ENCODE results near the gene DLEC1.

Gene DLEC1

GRCh38 chr3:37992271-37993066 is 46.5 kb upstream of the DLEC1 start:
- Histone ChIP-seq H3K79me1 (ENCODE audit: low read length) (no peaks in the 10 kb centered on the region), H3K23ac (ENCODE audit: low read length) (no peak overlapping the region), H3K36me3 (ENCODE audit: control insufficient read depth, insufficient read depth, low read length) (no peaks in the 10 kb centered on the region), H3K18ac (ENCODE audit: low read length) (no peak overlapping the region), H2BK15ac (replicated peaks; ENCODE audit: low read depth) (no peak overlapping the region), H4K8ac (ENCODE audit: low read depth, low read length) (no peak overlapping the region), H3K56ac (ENCODE audit: low read length) (no peak overlapping the region), H3K9ac (ENCODE audit: low read length) (no peak overlapping the region), H3K4ac (ENCODE audit: low read depth, low read length) (no peak overlapping the region), H2BK120ac (ENCODE audit: low read depth, low read length) (no peak overlapping the region), H3K4me2 (ENCODE audit: low read length) (no peak overlapping the region), H3K27me3 (ENCODE audit: insufficient read depth, low read length, poor library complexity) (no peaks in the 10 kb centered on the region), H3K4me3 (ENCODE audit: low read length) (no peak overlapping the region), H3K79me2 (ENCODE audit: control insufficient read depth, insufficient read depth, low read length) (no peaks in the 10 kb centered on the region), H3K4me1 (ENCODE audit: control insufficient read depth, low read depth, low read length) (no peaks in the 10 kb centered on the region), H3K27ac (ENCODE audit: low read depth, low read length) (no peak overlapping the region), H2AK5ac (ENCODE audit: low read length) (no peak overlapping the region), H2BK5ac (ENCODE audit: low read length) (no peak overlapping the region), H4K5ac (ENCODE audit: low read length) (no peak overlapping the region)
- no CpG with 5 or more reads among the region's 9 CpGs for WGBS (ENCODE audit: extremely low coverage, insufficient coverage, low lambda C conversion rate)
- peak; percentile 36 for DNase-seq

GRCh38 chr3:37993067-37993455 is 45.9 kb upstream of the DLEC1 start:
- WGBS (ENCODE audit: extremely low coverage, insufficient coverage, low lambda C conversion rate), result no CpG with 5 or more reads among the region's 8 CpGs
- no peak overlapping the region for H3K18ac ChIP-seq (ENCODE audit: low read length)
- no peak overlapping the region for H3K9ac ChIP-seq (ENCODE audit: low read length)
- no peak overlapping the region for H2BK5ac ChIP-seq (ENCODE audit: low read length)
- H3K4me1 ChIP-seq (ENCODE audit: control insufficient read depth, low read depth, low read length), result peaks cover under 1% of the 10 kb centered on the region
- no peaks in the 10 kb centered on the region for H3K36me3 ChIP-seq (ENCODE audit: control insufficient read depth, insufficient read depth, low read length)
- no peaks in the 10 kb centered on the region for H3K79me2 ChIP-seq (ENCODE audit: control insufficient read depth, insufficient read depth, low read length)
- H3K23ac ChIP-seq (ENCODE audit: low read length), result no peak overlapping the region
- no peak overlapping the region for H4K5ac ChIP-seq (ENCODE audit: low read length)
- no peaks in the 10 kb centered on the region for H3K27me3 ChIP-seq (ENCODE audit: insufficient read depth, low read length, poor library complexity)
- no peaks in the 10 kb centered on the region for H3K79me1 ChIP-seq (ENCODE audit: low read length)
- no peak overlapping the region for H3K56ac ChIP-seq (ENCODE audit: low read length)
- H2BK120ac ChIP-seq (ENCODE audit: low read depth, low read length), result no peak overlapping the region
- H3K27ac ChIP-seq (ENCODE audit: low read depth, low read length), result no peak overlapping the region
- H2AK5ac ChIP-seq (ENCODE audit: low read length), result no peak overlapping the region
- H2BK15ac ChIP-seq (replicated peaks; ENCODE audit: low read depth), result no peak overlapping the region
- no peak overlapping the region for H3K4me3 ChIP-seq (ENCODE audit: low read length)
- DNase-seq, result no peak
- H4K8ac ChIP-seq (ENCODE audit: low read depth, low read length), result no peak overlapping the region
- H3K4me2 ChIP-seq (ENCODE audit: low read length), result no peak overlapping the region
- no peak overlapping the region for H3K4ac ChIP-seq (ENCODE audit: low read depth, low read length)

GRCh38 chr3:37993460-37993819 is 45.6 kb upstream of the DLEC1 start:
- Histone ChIP-seq H3K79me2 (ENCODE audit: control insufficient read depth, insufficient read depth, low read length) (no peaks in the 10 kb centered on the region), H3K18ac (ENCODE audit: low read length) (no peak overlapping the region), H3K79me1 (ENCODE audit: low read length) (no peaks in the 10 kb centered on the region), H3K27me3 (ENCODE audit: insufficient read depth, low read length, poor library complexity) (no peaks in the 10 kb centered on the region), H3K36me3 (ENCODE audit: control insufficient read depth, insufficient read depth, low read length) (no peaks in the 10 kb centered on the region), H3K4me3 (ENCODE audit: low read length) (no peak overlapping the region), H3K27ac (ENCODE audit: low read depth, low read length) (no peak overlapping the region), H3K4me1 (ENCODE audit: control insufficient read depth, low read depth, low read length) (peaks cover 4% of the 10 kb centered on the region), H3K9ac (ENCODE audit: low read length) (peak overlapping the region; percentile 76), H3K23ac (ENCODE audit: low read length) (no peak overlapping the region), H3K56ac (ENCODE audit: low read length) (peak overlapping the region; percentile 29), H2BK5ac (ENCODE audit: low read length) (no peak overlapping the region), H3K4ac (ENCODE audit: low read depth, low read length) (no peak overlapping the region), H2AK5ac (ENCODE audit: low read length) (no peak overlapping the region), H3K4me2 (ENCODE audit: low read length) (no peak overlapping the region), H4K8ac (ENCODE audit: low read depth, low read length) (no peak overlapping the region), H2BK120ac (ENCODE audit: low read depth, low read length) (no peak overlapping the region), H4K5ac (ENCODE audit: low read length) (no peak overlapping the region), H2BK15ac (replicated peaks; ENCODE audit: low read depth) (no peak overlapping the region)
- no CpG with 5 or more reads among the region's 6 CpGs for WGBS (ENCODE audit: extremely low coverage, insufficient coverage, low lambda C conversion rate)
- no peak for DNase-seq

DNA sequence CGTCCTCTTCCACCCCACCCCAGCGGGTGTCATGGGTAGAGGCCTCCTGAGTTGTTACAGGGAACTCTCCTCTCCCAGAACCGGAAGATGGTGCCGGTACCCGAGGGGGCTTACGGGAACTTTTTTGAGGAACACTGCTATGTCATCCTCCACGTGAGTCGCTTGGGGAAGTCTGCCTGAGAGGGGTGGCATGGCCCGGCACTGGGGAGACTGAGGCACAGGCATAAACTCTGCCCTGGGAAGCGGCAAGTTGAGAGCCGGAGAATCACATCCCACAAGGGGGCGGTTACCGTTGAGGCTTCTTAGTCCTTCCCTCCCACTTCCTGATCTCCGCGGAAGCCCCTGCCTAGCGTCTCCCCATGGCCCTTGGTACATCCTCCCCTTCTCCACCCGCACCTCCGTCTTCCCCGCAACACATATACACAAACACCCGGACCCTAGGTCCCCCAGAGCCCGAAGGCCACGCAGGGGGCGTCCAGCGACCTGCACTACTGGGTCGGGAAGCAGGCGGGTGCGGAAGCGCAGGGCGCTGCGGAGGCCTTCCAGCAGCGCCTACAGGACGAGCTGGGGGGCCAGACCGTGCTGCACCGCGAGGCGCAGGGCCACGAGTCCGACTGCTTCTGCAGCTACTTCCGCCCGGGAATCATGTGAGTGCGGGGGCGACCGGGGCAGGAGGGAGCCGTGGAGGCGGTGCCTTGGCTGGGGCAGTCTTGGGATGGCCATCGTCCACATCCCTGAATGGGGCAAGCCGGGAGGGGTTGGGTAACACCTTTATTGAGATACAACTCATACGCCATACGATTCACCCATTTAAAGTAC is 45.0 kb upstream of the DLEC1 start:
- Histone ChIP-seq H3K56ac (ENCODE audit: low read length) (peak overlapping the region; percentile 90), H2BK120ac (ENCODE audit: low read depth, low read length) (no peak overlapping the region), H4K5ac (ENCODE audit: low read length) (no peak overlapping the region), H3K4me3 (ENCODE audit: low read length) (peak overlapping the region; percentile 46), H3K4me1 (ENCODE audit: control insufficient read depth, low read depth, low read length) (peaks cover 6% of the 10 kb centered on the region), H3K27me3 (ENCODE audit: insufficient read depth, low read length, poor library complexity) (no peaks in the 10 kb centered on the region), H3K18ac (ENCODE audit: low read length) (no peak overlapping the region), H2BK15ac (replicated peaks; ENCODE audit: low read depth) (no peak overlapping the region), H3K4ac (ENCODE audit: low read depth, low read length) (no peak overlapping the region), H2BK5ac (ENCODE audit: low read length) (no peak overlapping the region), H4K8ac (ENCODE audit: low read depth, low read length) (no peak overlapping the region), H2AK5ac (ENCODE audit: low read length) (no peak overlapping the region), H3K9ac (ENCODE audit: low read length) (peak overlapping the region; percentile 76), H3K27ac (ENCODE audit: low read depth, low read length) (no peak overlapping the region), H3K4me2 (ENCODE audit: low read length) (peak overlapping the region; percentile 69), H3K36me3 (ENCODE audit: control insufficient read depth, insufficient read depth, low read length) (no peaks in the 10 kb centered on the region), H3K79me2 (ENCODE audit: control insufficient read depth, insufficient read depth, low read length) (no peaks in the 10 kb centered on the region), H3K79me1 (ENCODE audit: low read length) (no peaks in the 10 kb centered on the region), H3K23ac (ENCODE audit: low read length) (peak overlapping the region; percentile 26)
- peak; percentile 78 for DNase-seq
- WGBS (ENCODE audit: extremely low coverage, insufficient coverage, low lambda C conversion rate), result no CpG with 5 or more reads among the region's 49 CpGs

DNA sequence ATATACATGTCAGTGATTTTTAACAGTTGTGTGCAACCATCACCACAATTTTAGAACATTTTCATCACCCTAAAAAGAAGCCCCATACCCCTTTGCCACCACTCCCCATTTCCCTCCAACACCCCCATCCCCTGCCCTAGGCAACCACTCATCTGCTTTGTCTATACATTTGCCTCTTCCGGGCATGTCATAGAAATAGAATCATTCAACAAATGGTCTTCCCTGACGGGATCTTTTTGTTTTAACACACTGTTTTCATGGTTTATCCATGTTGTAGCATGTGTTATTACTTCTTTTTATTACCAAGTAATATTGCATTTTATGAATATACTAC is 44.4 kb upstream of the DLEC1 start:
- no peaks in the 10 kb centered on the region for H3K79me1 ChIP-seq (ENCODE audit: low read length)
- H3K56ac ChIP-seq (ENCODE audit: low read length), result peak overlapping the region; percentile 90
- H3K4me2 ChIP-seq (ENCODE audit: low read length), result peak overlapping the region; percentile 25
- no peak overlapping the region for H2BK5ac ChIP-seq (ENCODE audit: low read length)
- no peak overlapping the region for H2BK120ac ChIP-seq (ENCODE audit: low read depth, low read length)
- H3K18ac ChIP-seq (ENCODE audit: low read length), result no peak overlapping the region
- WGBS (ENCODE audit: extremely low coverage, insufficient coverage, low lambda C conversion rate), result no CpG with 5 or more reads among the region's 2 CpGs
- no peak overlapping the region for H3K4me3 ChIP-seq (ENCODE audit: low read length)
- H2BK15ac ChIP-seq (replicated peaks; ENCODE audit: low read depth), result no peak overlapping the region
- H4K8ac ChIP-seq (ENCODE audit: low read depth, low read length), result no peak overlapping the region
- no peak for DNase-seq
- H3K79me2 ChIP-seq (ENCODE audit: control insufficient read depth, insufficient read depth, low read length), result no peaks in the 10 kb centered on the region
- H3K27ac ChIP-seq (ENCODE audit: low read depth, low read length), result no peak overlapping the region
- H3K36me3 ChIP-seq (ENCODE audit: control insufficient read depth, insufficient read depth, low read length), result no peaks in the 10 kb centered on the region
- no peak overlapping the region for H4K5ac ChIP-seq (ENCODE audit: low read length)
- no peak overlapping the region for H3K4ac ChIP-seq (ENCODE audit: low read depth, low read length)
- no peaks in the 10 kb centered on the region for H3K27me3 ChIP-seq (ENCODE audit: insufficient read depth, low read length, poor library complexity)
- H3K9ac ChIP-seq (ENCODE audit: low read length), result peak overlapping the region; percentile 76
- H2AK5ac ChIP-seq (ENCODE audit: low read length), result no peak overlapping the region
- peaks cover 6% of the 10 kb centered on the region for H3K4me1 ChIP-seq (ENCODE audit: control insufficient read depth, low read depth, low read length)
- no peak overlapping the region for H3K23ac ChIP-seq (ENCODE audit: low read length)

Measured in mesendoderm (in vitro differentiated cells).